ENCODE measurements around the gene KRTAP4-2.

GRCh38 chr17:41160648-41161047 is 17.4 kb downstream of the KRTAP4-2 start, which contains the start of gene KRTAP4-4:
- no peak for TF ChIP-seq ZNF384 (IDR thresholded peaks at IDR 0.05)
- TF ChIP-seq NFRKB (IDR thresholded peaks at IDR 0.05): no peak
- no peak for TF ChIP-seq ARNT (IDR thresholded peaks at IDR 0.05)
- TF ChIP-seq FOXA1 (IDR thresholded peaks at IDR 0.05): no peak
